Measurements from ENCODE around the gene GRM7. TPM values are rescaled to one million over a fixed set of nuclear protein-coding genes. Genes with fewer than 3 reads are reported as not detected.

GRM7 gene
- total and polyA plus RNA-seq, 9 of the 15 experiments (the other 6 are each of a cell fraction or from before 2014, with no cell fraction given): not detected

GRCh38 chr3:7292362-7292761 is 431.4 kb downstream of the GRM7 start (continued):
- TF ChIP-seq HMG20A (CRISPR knock-in tag; conservative IDR thresholded peaks at IDR 0.05): no peak
- TF ChIP-seq ZNF408 (CRISPR knock-in tag; IDR thresholded peaks at IDR 0.05; ENCODE audit: low read depth): no peak
- no peak for TF ChIP-seq POLR3A (IDR thresholded peaks at IDR 0.05; ENCODE audit: borderline replicate concordance, extremely low read depth, insufficient read depth, insufficient read length)
- TF ChIP-seq IFI16 (CRISPR knock-in tag; IDR thresholded peaks at IDR 0.05): no peak
- no peak for TF ChIP-seq ZBTB8A (IDR thresholded peaks at IDR 0.05; ENCODE audit: partially characterized antibody)
- no peak for TF ChIP-seq ZFX (CRISPR knock-in tag; IDR thresholded peaks at IDR 0.05)
- no peak for TF ChIP-seq FOXJ3 (CRISPR knock-in tag; IDR thresholded peaks at IDR 0.05)
- TF ChIP-seq BRCA1 (IDR thresholded peaks at IDR 0.05): no peak
- TF ChIP-seq BRCA1 (CRISPR knock-in tag; IDR thresholded peaks at IDR 0.05): no peak
- no peak for TF ChIP-seq NRF1 (conservative IDR thresholded peaks at IDR 0.05 in 1 of 2, IDR thresholded peaks at IDR 0.05 in 1 of 2)
- no peak for TF ChIP-seq POLR3G (IDR thresholded peaks at IDR 0.05; ENCODE audit: extremely low read depth, insufficient read length, insufficient replicate concordance)

- Histone ChIP-seq H3K9me3 (replicated peaks; ENCODE audit: control insufficient read depth, insufficient read depth, low read depth, low read length) (no peaks in the 10 kb centered on the region), H3K4me2 (ENCODE audit: insufficient read depth, low read length) (no peak overlapping the region), H3K36me3 (ENCODE audit: control insufficient read depth, insufficient read depth, low read length) (no peaks in the 10 kb centered on the region), H3K4me1 (replicated peaks in 1 of 2; ENCODE audit: control insufficient read depth in 2 of 2, insufficient read depth in 2 of 2, low read length in 2 of 2) (no peaks in the 10 kb centered on the region), H3K27me3 (ENCODE audit: control insufficient read depth in 2 of 2, insufficient read depth in 2 of 2, low read length in 2 of 2) (no peaks in the 10 kb centered on the region), H3K9ac (ENCODE audit: insufficient read depth in 1 of 2, low read depth in 2 of 2, low read length in 2 of 2) (no peak overlapping the region), H3K79me2 (ENCODE audit: control insufficient read depth, insufficient read depth, low read length) (no peaks in the 10 kb centered on the region), H4K20me1 (replicated peaks; ENCODE audit: control insufficient read depth, insufficient read depth, low read length) (no peaks in the 10 kb centered on the region), H2AFZ (ENCODE audit: low read depth, low read length) (no peak overlapping the region), H3K9me1 (ENCODE audit: control insufficient read depth, insufficient read depth, low read length) (no peaks in the 10 kb centered on the region), H3K4me3 (no peak overlapping the region), H3K27ac (ENCODE audit: extremely low read depth, low read depth, low read length) (no peak overlapping the region)
- DNase-seq (ENCODE audit: extremely low read depth in 1 of 4, low spot score in 3 of 4): no peak
- BruUV-seq (replicated peaks): no TSS peak
- ChIA-PET POLR2A (no interaction called here), CTCF (ENCODE audit: low intra/inter-chr PET ratio) (no interaction called here)
- in situ Hi-C loops (cut with MboI) (no loop called here), intact Hi-C loops (cut with micrococcal nuclease) (no loop called here)
- WGBS (ENCODE audit: insufficient coverage, low coverage, missing lambda C conversion rate): 3% methylated on average over 7 of the region's 7 CpGs
- ATAC-seq: no peak
- no peak for FAIRE-seq
- TF ChIP-seq TGIF2 (CRISPR knock-in tag; IDR thresholded peaks at IDR 0.05) (no peak), NR2C2 (CRISPR knock-in tag; IDR thresholded peaks at IDR 0.05) (no peak), NR2C2 (tag; IDR thresholded peaks at IDR 0.05) (no peak), COPS2 (conservative IDR thresholded peaks at IDR 0.05) (no peak), TEAD1 (CRISPR knock-in tag; IDR thresholded peaks at IDR 0.05) (no peak), NONO (IDR thresholded peaks at IDR 0.05; ENCODE audit: low read depth in 2 of 2, low read length in 1 of 2) (no peak), BRD4 (IDR thresholded peaks at IDR 0.05) (no peak), ZFP30 (CRISPR knock-in tag; IDR thresholded peaks at IDR 0.05; ENCODE audit: borderline replicate concordance) (no peak), RNF219 (CRISPR knock-in tag; IDR thresholded peaks at IDR 0.05) (no peak), TCF15 (CRISPR knock-in tag; IDR thresholded peaks at IDR 0.05) (no peak), CEBPG (CRISPR knock-in tag; IDR thresholded peaks at IDR 0.05) (no peak), CEBPG (tag; conservative IDR thresholded peaks at IDR 0.05 in 1 of 2, IDR thresholded peaks at IDR 0.05 in 1 of 2) (no peak)
These were observed 432.4 kb downstream of the GRM7 start for GRCh38 chr3:7293286-7293685.

All from K562 (cell line).